AG04450 (cell line): ENCODE measurements around the gene RIGI. TPM values are rescaled to one million over a fixed set of nuclear protein-coding genes. Genes with fewer than 3 reads are reported as not detected.

Experiments
- CTCF ChIA-PET: fragments of 300-600, 350-600 bp; formaldehyde crosslinking; extraction: SDS; loops from one replicate; lab custom pipeline; 2022; ENCODE audit warnings: antibody characterized with exemption, inconsistent platforms; lab: Charles Lee
- POLR2A ChIA-PET: fragments of 350-600 bp; formaldehyde crosslinking; extraction: SDS; loops from one replicate; lab custom pipeline; 2021; ENCODE audit warnings: antibody characterized with exemption, inconsistent platforms; lab: Yijun Ruan, JAX
- DNase-seq: peaks from one replicate; pipeline ENCODE4 v3.0.0-alpha.2; 2011; ENCODE audit warnings: low read depth, low spot score
- H3K27ac ChIP-seq: one replicate; pipeline ENCODE4 v1.5.1; 2012; ENCODE audit warnings: low read depth, low read length, control low read depth
- H3K27me3 ChIP-seq: one replicate; pipeline ENCODE4 v1.6.0; 2012; ENCODE audit warnings: low read length; ENCODE audit not compliant: control insufficient read depth, insufficient read depth
- H3K4me3 ChIP-seq: 2 replicates; pipeline ENCODE4 v1.5.1; 2011; ENCODE audit warnings: mild to moderate bottlenecking, low read depth, low read length, control low read depth
- H3K9me3 ChIP-seq: 2 replicates; pipeline ENCODE4 v1.5.1; 2012; ENCODE audit warnings: low read length; ENCODE audit not compliant: control insufficient read depth, insufficient read depth
- polyA plus RNA-seq: library from polyadenylated mRNA; depleted of rRNA; stranded (reverse); fragments of >200 nt; gene quantifications from 2 replicates; pipeline ENCODE4 v1.2.3, GENCODE V29; 2011
- TF ChIP-seq, protein P1 (sequence below): IDR thresholded peaks from 2 replicates; pipeline ENCODE4 v1.5.1; 2011; ENCODE audit warnings: low read depth, low read length, control low read depth, inconsistent platforms

The RIGI gene
- polyA plus RNA-seq, 1 experiment = 11.1 TPM

DNA sequence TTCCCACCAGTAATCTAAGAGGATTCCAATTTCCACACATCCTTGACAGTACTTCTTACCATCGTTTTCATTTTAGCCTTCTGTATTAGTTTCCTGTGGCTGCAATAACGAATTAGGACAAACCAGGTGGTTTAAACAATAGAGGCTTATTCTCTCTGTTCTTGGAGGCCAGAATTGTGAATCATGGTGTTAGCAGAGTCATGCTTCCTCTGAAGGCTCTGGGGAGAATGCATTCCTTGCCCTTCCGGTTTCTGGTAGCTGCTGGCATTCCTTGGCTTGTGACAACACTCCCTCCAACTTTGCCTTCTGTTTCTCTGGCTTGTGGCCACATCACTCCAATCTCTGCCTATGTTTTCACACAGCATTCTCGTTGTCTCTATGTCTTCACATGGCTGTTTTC, 23.5 kb downstream of the RIGI start:
- TF ChIP-seq, protein P1, sequence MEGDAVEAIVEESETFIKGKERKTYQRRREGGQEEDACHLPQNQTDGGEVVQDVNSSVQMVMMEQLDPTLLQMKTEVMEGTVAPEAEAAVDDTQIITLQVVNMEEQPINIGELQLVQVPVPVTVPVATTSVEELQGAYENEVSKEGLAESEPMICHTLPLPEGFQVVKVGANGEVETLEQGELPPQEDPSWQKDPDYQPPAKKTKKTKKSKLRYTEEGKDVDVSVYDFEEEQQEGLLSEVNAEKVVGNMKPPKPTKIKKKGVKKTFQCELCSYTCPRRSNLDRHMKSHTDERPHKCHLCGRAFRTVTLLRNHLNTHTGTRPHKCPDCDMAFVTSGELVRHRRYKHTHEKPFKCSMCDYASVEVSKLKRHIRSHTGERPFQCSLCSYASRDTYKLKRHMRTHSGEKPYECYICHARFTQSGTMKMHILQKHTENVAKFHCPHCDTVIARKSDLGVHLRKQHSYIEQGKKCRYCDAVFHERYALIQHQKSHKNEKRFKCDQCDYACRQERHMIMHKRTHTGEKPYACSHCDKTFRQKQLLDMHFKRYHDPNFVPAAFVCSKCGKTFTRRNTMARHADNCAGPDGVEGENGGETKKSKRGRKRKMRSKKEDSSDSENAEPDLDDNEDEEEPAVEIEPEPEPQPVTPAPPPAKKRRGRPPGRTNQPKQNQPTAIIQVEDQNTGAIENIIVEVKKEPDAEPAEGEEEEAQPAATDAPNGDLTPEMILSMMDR = no peak
- ChIA-PET CTCF (interaction anchor here (0.5 kb wide), 1 partner anchor 28 kb away, joined by 3 read pairs; no protein-coding TSS in a partner anchor), POLR2A (no interaction called here)

DNA sequence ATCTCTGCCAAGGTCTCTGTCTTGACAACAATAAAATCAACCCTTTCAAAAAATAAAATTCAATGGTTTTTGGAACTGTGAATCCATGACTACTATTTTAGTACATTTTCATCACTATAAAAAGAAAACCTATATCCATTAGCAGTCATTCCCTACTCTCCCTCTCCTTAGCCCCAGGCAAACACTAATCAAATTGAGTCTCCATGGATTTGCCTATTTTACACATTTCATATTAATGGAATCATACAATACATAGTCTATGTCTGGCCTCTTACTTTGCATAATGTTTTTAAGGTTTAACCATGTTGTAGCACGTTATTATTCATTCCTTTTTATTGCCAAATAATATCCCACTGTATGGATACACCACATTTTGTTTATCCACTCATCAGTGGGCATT, 24.1 kb downstream of the RIGI start:
- POLR2A ChIA-PET = no interaction called here

More for the DNA sequence above, 23.5 kb downstream of the RIGI start:
- DNase-seq = no peak
- Histone ChIP-seq H3K27me3 (no peaks in the 10 kb centered on the region), H3K27ac (no peak overlapping the region), H3K4me3 (no peak overlapping the region), H3K9me3 (peaks cover 5% of the 10 kb centered on the region)

DNA sequence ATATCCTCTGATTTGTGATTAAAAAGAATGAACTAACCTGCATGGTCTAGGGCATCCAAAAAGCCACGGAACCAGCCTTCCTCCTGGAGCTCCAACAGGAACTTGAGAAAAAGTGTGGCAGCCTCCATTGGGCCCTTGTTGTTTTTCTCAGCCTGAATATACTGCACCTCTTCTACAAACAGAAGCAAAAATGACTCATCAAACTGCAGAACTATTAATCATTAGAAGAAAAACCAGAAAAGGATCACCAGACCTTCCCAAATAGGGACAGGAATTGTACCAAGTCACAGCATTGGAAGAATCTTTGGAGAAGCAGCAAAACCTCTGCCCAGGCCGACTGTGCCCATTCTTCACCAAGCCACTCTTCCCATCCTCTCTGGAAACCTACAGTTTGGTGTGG, 25.2 kb downstream of the RIGI start:
- Histone ChIP-seq H3K9me3 (peaks cover 5% of the 10 kb centered on the region), H3K4me3 (no peak overlapping the region), H3K27ac (no peak overlapping the region), H3K27me3 (no peaks in the 10 kb centered on the region)
- TF ChIP-seq, protein P1 = no peak
- CTCF ChIA-PET = interaction anchor here (1.3 to 1.8 kb wide), 2 partner anchors 71 to 122 kb away, joined by 4 to 5 read pairs; no protein-coding TSS in a partner anchor
- POLR2A ChIA-PET = no interaction called here
- DNase-seq = no peak

More for the DNA sequence above, 24.1 kb downstream of the RIGI start:
- CTCF ChIA-PET = interaction anchor here (0.5 kb wide), 1 partner anchor 29 kb away, joined by 3 read pairs; no protein-coding TSS in a partner anchor
- no peaks in the 10 kb centered on the region for H3K27me3 ChIP-seq
- H3K9me3 ChIP-seq = peaks cover 5% of the 10 kb centered on the region
- DNase-seq = no peak
- no peak overlapping the region for H3K4me3 ChIP-seq
- TF ChIP-seq, protein P1 = no peak
- no peak overlapping the region for H3K27ac ChIP-seq

DNA sequence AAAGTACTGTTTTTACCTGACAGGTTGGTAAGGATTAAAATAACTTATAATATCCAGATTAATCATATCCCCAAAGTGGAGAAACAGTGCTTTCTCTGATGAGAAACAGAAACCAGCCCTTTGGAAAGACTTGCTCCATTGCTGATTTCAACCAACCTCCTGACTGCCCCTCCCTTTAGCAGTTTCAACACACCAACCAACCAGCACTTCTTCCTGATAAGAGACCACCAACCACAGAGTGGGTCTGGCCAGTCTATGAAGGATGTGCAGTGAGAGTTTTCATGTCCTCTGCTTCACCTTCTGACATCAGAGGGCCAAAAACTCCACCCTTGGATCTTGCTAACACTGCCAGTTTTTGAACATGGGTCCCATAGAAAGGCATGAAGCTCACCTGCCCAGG, 28.1 kb downstream of the RIGI start:
- CTCF ChIA-PET = interaction anchor here (1.0 to 1.5 kb wide), 3 partner anchors 9 to 84 kb away, joined by 3 to 6 read pairs (median 3); no protein-coding TSS in a partner anchor
- TF ChIP-seq, protein P1 = no peak
- no peak overlapping the region for H3K27ac ChIP-seq
- peaks cover 2% of the 10 kb centered on the region for H3K9me3 ChIP-seq
- H3K4me3 ChIP-seq = no peak overlapping the region
- no peak for DNase-seq
- H3K27me3 ChIP-seq = no peaks in the 10 kb centered on the region
- POLR2A ChIA-PET = no interaction called here

DNA sequence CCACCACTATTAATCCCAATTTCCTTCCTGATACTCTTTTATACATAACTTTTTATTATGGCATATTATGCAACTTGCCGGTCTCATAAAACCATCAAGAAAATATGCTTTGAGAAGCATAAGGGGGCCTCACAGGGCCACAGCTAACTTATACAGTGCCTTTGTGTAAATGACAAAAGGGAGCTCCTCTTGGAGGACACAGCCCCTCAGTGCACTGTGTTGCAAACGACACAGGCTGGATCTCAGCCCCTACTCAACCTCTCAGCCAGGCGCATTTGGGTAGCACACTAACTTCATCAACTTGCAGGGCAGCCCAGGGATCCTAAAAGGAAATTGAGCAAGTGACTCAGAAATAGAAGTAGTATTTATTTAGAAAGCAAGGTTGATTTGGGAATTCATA, 35.4 kb downstream of the RIGI start:
- ChIA-PET POLR2A (no interaction called here), CTCF (no interaction called here)
- TF ChIP-seq, protein P1 = no peak
- Histone ChIP-seq H3K9me3 (no peaks in the 10 kb centered on the region), H3K27ac (no peak overlapping the region), H3K4me3 (no peak overlapping the region), H3K27me3 (no peaks in the 10 kb centered on the region)
- DNase-seq = no peak
